Measurements from ENCODE around the gene S100A8.
"Not testable (repeated sequence)": the region's sequence is repeated elsewhere in the genome, so short reads cannot be mapped to it uniquely, and the experiment has no call there.

Gene S100A8

DNA sequence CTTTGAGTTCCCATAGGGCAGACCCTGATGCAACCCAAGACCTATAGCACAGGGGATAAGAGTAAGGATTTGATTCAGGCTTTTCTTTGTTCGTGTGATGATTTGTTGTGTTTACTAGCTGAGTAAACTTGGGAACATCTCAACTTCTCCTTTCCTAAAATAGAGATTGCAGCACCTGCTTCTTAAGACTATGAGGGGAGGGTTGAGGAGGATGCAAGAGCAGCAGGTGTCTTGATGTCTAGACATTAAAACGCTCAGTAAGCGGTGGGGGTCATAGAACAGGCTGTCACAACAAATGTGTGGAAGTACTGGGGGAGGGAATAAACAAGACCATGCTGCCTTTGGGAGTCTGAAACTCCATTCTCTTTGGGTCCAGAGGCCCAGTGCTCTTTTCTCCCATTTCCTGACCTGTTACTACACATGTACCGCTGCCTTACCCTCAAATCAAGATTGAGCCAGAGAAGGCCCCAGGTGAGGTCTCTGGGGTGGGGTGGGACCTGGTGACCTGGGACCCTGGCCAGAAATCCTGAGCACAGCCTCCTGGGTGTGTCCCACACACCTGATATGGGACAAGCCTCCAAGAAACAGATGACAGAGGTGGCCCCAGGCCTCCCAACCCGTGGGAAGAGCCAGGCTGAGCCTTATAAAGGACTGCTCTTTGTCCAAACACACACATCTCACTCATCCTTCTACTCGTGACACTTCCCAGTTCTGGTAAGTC, 25.1 kb upstream of the S100A8 start, which contains the start of gene S100A7A:
Gene S100A7A, plus strand, starts transcription at position 671 of the 721 bp plus-strand sequence. CDS start 1,563 bp downstream, outside the sequence.
- no peak within 1 kb of the TSS for H3K4me3 ChIP-seq (ENCODE audit: low read length)
- TF ChIP-seq, protein P1, sequence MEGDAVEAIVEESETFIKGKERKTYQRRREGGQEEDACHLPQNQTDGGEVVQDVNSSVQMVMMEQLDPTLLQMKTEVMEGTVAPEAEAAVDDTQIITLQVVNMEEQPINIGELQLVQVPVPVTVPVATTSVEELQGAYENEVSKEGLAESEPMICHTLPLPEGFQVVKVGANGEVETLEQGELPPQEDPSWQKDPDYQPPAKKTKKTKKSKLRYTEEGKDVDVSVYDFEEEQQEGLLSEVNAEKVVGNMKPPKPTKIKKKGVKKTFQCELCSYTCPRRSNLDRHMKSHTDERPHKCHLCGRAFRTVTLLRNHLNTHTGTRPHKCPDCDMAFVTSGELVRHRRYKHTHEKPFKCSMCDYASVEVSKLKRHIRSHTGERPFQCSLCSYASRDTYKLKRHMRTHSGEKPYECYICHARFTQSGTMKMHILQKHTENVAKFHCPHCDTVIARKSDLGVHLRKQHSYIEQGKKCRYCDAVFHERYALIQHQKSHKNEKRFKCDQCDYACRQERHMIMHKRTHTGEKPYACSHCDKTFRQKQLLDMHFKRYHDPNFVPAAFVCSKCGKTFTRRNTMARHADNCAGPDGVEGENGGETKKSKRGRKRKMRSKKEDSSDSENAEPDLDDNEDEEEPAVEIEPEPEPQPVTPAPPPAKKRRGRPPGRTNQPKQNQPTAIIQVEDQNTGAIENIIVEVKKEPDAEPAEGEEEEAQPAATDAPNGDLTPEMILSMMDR (IDR thresholded peaks at IDR 0.05; ENCODE audit: insufficient read depth, low read depth, low read length, missing control alignments), result no peak
- no peak for DNase-seq (ENCODE audit: low read depth)

DNA sequence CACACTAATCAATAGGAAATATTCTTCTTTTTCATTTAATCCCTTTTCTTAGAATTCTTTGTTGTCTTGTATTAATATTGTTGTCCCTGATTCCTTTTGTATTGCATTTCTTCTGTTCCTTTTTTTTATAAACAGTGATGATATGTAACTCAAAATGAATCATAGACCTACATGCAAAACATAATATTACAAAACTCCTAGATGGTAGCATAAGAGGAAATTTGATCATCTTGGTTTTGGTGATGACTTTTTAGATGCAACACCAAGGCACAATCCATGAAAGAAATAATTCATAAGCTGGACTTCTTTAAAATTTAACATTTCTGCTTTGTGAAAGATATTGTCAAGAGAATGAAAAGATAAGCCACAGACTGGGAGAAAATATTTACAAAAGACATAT, 23.1 kb upstream of the S100A8 start:
- DNase-seq (ENCODE audit: low read depth); H3K4me3 ChIP-seq (ENCODE audit: low read length): not testable (repeated sequence)

DNA sequence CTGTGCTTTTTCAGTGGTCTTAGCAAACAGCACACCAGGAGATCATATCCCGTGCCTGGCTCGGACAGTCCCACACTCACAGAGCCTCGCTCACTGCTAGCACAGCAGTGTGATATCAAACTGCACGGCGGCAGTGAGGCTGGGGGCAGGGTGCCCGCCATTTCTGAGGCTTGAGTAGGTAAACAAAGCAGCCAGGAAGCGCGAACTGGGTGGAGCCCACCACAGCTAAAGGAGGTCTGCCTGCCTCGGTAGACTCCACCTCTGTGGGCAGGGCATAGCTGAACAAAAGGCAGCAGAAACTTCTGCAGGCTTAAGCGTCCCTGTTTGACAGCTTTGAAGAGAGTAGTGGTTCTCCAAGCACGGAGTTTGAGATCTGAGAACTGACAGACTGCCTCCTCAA, 16.4 kb upstream of the S100A8 start:
- not testable (repeated sequence) for H3K4me3 ChIP-seq (ENCODE audit: low read length); DNase-seq (ENCODE audit: low read depth)

DNA sequence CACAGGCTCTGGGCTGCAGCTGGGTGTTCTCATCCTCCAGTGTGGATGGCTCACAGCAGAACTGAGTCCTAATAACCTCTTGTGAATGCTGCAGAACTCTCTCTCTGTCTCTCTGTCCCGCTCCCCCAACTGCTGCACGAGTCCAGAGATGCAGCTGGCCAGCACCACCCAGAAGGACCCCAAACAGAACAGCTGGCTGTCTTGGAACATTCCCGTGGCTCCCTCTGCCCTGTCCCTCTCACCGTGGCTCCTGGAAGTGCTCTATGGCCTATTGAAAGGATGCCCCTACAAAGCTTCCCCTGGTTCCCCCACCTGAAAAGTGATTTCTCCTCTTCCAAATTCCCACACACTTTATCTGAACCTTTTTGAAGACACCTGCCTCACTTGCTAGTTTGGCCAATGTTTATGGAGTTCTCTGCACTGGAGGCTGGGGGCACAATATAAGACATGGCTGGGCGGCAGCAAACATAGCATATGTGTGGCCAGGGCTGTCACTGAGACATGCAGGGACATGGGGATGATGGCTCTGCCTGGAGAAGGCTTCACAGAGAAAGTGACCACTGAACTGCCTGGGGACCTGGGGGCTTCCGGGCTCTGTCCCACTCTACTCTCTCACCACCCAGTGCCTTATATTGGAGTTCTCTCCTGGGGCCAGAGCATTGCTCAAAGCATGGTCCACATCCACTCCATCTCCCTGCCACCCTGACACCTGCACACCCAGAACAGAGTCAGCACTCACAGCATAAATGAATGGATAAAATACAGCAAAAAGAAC, 15.1 kb upstream of the S100A8 start:
- not testable (repeated sequence) for H3K4me3 ChIP-seq (ENCODE audit: low read length); DNase-seq (ENCODE audit: low read depth)

DNA sequence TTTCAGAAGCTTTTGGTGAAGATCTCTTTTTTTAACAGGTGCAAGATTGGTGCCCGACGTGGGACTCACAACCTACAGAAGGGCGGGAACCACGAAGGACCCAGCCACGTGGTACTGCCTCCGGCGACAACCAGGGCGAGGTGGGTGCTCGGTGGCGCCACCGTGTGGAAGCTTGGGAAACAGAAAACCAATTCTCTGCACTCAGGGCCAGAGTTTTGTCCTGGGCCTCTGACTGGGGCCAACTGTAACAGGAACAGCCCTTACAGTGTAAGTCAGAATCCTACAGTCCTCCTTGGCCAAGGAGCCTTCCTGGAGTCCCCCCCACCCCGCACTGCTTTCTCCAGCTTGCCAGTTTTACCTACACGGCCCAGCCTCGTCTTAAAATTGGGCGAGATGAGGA, 13.9 kb upstream of the S100A8 start:
- no peak overlapping the region for H3K4me3 ChIP-seq (ENCODE audit: low read length)
- DNase-seq (ENCODE audit: low read depth), result no peak
- TF ChIP-seq, protein P1 (IDR thresholded peaks at IDR 0.05; ENCODE audit: insufficient read depth, low read depth, low read length, missing control alignments), result peak; percentile 58

DNA sequence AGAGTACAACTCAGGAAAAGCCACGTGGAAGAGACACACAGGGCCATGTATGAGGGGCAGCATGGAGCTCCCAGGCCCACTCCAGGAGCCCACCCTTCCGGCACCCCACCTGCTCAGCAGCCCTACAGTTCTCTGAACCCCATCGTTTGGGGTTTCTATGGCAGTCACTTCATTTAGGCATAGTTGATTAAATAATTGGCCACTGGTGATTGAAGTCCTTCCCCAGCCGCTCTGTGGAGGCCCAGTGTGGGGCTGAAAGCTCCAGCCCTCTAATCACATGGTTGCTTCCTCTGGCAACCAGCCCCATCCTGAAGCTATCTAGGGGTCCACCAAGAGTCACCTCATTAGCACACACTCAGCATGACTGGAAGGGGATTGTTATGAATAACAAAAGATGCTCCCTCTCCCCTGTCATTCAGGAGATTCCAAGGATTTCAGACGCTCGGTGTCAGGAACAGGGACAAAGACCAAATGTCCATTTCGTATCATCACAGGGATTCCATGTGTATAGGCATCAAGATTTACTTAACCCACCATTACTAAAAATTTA, 13.3 kb upstream of the S100A8 start:
- TF ChIP-seq, protein P1 (IDR thresholded peaks at IDR 0.05; ENCODE audit: insufficient read depth, low read depth, low read length, missing control alignments), result no peak
- no peak for DNase-seq (ENCODE audit: low read depth)

DNA sequence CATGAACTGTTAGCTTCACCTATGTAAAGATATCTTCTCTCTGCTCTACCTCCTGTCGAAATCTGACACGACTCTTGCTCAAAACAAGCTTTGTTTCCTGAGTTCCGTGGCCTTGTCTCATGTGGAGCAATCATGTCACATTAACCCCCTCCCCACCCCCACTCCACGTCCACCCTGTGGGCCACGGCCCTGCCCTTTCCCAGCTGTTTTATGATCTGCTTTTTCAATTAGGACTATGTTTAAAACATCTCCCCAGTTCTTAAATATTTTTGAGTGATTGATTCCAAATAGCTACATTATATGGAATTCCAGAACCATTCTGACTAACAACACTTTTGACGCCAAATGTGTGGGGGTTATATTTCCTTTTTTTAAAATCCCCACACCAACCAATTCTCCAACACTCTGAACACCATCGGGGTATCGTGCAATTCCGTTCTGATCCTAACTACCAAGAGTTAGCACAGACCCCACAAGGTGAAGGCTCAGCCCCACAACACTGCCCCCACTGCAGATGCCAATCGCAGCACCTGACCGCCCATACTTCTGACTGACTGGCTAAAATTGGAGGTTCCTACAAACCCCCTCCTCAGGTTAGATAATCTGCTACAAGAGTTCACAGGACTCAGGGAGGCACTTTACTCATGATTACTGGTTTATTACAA, 12.7 kb upstream of the S100A8 start:
- DNase-seq (ENCODE audit: low read depth), result no peak
- no peak overlapping the region for H3K4me3 ChIP-seq (ENCODE audit: low read length)
- TF ChIP-seq, protein P1 (IDR thresholded peaks at IDR 0.05; ENCODE audit: insufficient read depth, low read depth, low read length, missing control alignments), result no peak

More for the DNA sequence above, 13.3 kb upstream of the S100A8 start:
- no peak overlapping the region for H3K4me3 ChIP-seq (ENCODE audit: low read length)

DNA sequence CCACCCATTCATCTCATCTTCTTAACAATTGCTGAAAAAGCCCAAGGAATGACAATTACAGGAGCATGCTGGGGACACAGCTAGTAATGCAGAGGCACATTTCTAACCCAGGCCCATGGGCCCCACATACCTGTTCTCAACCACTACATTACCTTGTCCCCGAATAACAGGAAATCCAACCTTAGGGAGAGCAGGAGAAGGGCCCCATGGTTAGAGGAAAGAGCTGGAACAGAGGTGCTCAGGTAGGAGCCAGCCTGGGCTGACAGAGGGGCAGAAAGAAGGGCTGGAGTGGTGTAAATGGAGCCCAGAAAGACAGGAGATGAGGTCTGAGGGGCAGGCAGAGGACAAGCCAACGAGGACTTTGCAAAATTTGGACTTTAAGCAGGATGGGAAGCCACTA, 11.4 kb upstream of the S100A8 start:
- TF ChIP-seq, protein P1 (IDR thresholded peaks at IDR 0.05; ENCODE audit: insufficient read depth, low read depth, low read length, missing control alignments), result no peak
- no peak overlapping the region for H3K4me3 ChIP-seq (ENCODE audit: low read length)
- DNase-seq (ENCODE audit: low read depth), result no peak
